HG03175 (cell line): ENCODE data around the gene GREB1L.
"Not testable (repeated sequence)": the region's sequence is repeated elsewhere in the genome, so short reads cannot be mapped to it uniquely, and the experiment has no call there.

Source experiments
- ATAC-seq: cut with Tn5 transposase; IDR thresholded peaks from one replicate; pipeline ENCODE4 v1.9.1; 2021; ENCODE audit warnings: mild to moderate bottlenecking, moderate library complexity; ENCODE audit not compliant: unreplicated experiment

Gene GREB1L

DNA sequence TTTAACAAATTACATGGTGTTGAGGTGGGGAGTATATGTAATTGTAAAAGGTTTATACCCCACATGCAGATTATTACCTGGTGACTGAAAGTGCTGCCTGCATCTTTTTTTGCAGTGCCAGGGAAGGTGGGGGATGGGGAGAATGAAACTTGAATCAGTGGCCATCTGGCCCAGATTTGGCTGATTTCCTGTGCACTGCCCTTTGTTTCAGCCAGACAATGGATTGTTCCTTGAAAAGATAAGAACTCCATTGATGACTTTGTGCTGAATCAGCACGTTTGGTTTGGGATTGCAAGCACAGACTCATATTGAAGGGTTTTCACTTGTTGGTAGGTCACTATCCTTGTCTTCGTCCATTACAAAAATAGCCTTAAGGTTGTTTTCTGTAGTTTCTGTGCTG is 20.9 kb downstream of the GREB1L start:
- ATAC-seq: no peak

DNA sequence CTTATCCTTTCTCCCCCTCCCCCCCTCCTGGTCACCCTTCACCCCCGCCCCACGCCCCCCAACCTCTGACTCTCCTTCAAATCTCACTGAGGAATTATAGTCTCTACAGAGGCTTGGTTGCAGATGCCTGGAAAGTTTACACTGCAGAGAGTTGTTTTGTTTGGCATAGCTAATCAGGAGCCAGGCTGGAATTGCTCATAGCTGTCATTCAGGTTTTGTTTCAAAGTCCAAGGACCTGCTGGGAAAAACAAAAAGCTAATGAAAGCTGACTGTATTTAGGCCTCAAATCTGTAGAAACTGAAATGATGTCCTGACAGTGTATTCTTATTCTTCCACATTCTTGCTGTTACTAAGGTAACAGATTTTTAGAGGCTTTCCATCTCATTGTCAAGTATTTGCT is 22.6 kb downstream of the GREB1L start:
- no peak for ATAC-seq

DNA sequence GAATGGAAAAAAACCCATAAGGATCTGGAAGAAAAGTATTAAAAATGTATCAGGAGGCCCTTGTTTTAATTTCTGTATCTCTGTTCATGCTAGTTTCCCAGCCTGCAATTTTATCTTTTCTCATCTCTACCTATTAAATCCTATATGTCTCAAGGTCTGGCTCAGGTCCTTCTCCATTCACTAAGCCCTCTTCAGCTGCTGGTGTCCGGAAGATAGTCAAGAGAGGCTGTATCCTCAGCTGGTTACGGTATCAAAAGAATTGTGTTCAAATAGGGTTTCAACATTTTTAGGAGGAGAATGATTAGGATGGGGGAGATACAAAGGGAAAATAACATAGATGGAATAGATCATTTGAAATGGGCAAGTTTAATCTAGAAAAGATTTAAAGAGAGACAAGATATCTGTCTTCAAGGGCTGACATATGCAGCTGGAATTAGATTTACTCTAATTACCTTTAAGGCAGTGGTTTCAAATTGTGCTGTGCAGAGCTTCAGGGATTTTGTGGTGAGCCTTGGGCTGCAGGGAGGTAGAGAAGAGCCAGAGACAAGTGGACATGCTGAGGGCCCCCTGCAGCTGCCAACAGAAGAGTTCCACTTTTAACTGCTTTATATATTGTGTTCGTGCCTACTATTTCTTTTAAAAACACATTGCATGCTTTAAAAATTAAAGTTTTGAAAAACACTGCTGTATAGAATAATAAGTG is 24.1 kb downstream of the GREB1L start:
- no peak for ATAC-seq

DNA sequence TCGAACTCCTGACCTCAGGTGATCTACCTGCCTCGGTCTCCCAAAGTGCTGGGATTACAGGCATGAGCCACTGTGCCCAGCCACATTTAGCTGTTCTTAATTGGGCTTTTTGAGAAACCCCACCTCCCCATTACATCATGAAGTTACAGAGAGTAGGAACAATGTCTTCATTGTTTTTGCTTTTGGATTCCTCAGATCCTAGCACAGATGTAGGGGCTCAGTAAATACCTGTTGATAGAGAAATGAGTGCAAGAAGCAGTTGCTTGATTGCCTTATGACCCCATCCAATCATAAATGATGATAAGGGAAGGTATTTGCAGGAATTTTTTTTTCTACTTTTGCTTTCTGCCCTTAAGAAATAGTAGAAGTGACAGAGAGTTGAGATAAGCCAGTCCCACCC is 25.4 kb downstream of the GREB1L start:
- no peak for ATAC-seq

DNA sequence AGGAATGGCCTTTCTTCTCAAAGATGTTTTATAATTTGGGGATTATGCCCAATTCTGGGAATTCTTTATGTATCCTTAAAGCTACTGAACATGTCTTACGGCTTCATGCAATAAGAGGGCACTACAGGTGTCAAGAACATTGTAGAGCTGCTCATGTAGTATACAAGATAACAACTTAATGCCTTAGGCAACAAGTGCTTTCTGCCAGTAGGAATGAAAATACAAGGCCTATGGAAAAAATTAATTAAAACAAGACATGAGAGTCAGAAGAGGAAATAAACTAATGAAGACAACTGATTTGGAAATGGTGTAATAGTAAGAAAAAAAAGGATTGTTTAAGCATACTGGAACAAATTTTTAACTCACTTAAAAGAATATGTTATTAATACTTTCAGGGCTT is 27.3 kb downstream of the GREB1L start:
- no peak for ATAC-seq

DNA sequence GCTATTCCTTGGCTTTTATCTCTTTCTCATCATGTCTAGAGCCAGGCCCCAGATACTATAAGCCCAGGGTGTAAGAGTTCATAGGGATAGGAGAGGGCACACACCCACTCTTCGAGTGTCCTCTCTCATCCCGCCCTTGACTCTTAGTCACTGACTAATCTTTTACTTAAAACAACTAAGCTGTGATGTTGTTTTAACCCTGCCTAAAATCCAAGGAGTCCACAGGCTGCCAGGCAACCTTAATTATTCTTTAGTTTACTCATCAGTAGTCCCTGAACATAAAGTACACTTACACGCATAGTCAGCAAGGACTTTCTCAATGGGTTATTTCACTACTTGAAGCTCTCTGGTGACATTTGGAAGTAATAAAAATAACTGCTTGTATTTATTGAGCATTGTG is 28.4 kb downstream of the GREB1L start:
- no peak for ATAC-seq

DNA sequence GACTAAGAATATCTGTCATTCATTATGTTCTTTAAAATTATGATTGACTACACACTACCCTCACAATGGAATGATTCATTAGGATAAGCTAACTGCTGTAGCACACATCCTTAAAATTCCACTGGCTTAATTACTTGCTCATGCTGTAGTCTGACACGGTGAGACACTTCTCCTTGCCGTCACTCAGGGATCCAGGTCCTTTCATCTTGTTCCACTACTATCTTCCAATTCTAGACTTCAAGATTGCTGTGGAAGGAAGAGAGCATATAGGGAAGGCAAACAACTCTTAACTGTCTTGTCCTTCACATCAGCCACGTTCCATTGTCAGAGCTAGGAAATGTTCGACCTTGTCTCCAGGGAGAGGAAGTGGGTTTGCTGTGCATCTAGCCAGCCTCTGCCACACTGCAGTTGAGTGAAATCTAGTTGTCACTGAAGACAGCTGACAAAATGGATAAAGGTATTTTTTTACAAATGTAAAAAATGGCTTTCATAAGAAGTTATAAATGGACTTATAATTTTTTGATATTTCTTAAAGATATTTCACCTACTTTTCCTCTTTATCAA is 30.1 kb downstream of the GREB1L start:
- no peak for ATAC-seq

DNA sequence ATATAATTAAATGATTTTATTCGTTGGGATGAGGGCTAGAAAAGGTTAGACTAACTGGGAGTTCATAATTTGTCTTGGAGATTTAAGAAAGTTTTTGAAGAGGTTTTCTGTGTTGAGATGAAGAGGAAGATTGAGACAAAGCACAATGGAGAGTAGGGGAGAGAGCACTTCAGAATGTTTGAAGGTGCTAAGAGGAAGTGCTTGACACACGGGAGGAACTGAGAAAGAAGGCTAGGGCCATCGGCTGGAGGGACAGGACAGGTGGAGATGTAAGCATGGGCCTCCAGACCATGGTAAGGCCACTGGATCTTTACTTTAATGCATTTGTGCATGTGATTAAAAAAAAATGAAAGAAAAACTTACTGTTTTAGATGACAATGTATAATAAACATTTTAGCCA is 31.5 kb downstream of the GREB1L start:
- ATAC-seq: no peak

DNA sequence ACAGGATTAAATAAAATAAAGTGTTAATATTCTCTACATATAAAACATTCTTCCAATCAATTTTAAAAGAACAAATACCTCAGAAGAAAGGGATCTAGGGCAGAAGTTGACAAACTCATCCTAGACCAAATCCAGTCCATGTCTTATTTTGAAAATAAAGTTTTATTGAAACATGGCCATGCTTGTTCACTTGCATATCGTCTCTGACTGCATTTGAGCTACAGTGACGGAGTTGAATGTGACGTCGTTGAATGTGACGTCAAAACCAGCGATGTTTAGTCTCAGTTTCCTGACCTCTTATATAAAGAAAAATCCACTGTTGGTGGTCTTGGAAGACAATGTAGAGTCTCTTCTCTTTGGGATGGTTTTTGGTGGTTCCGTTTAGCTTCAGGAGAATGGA is 33.6 kb downstream of the GREB1L start:
- no peak for ATAC-seq

DNA sequence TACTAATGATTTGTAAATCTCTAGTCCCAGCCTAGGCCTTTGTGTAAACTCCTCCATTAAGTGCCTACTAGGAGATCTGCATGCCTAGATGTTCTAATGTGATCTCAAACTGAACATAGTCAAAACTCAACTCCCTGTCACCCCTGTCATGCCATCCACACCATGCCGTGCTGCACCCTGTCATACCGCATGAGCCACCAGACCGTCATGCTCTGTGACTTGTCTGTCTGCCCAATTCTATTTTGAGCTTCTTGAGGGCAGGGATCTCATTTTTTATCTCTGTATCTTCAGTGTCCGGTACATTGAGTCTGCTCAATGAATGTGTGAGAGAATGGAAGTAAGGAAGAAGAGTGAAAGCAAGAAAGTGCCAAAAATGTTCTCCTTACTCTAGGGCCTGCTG is 35.5 kb downstream of the GREB1L start:
- no peak for ATAC-seq

DNA sequence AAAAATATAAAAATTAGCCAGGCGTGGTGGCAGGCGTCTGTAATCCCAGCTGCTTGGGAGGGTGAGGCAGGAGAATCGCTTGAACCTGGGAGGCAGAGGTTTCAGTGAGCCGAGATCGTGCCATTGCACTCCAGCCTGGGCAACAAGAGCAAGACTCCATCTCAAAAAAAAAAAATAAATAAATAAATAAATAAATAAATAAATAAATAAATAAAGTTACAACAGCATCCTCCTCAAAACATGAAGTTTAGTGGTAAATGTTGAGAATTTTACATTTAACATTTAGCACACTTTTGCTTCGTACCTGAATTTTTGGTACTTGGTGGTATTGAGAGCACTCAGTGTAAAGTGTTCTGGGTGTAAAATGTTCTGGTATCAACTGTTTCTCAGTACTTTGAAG is 36.2 kb downstream of the GREB1L start:
- not testable (repeated sequence) for ATAC-seq

DNA sequence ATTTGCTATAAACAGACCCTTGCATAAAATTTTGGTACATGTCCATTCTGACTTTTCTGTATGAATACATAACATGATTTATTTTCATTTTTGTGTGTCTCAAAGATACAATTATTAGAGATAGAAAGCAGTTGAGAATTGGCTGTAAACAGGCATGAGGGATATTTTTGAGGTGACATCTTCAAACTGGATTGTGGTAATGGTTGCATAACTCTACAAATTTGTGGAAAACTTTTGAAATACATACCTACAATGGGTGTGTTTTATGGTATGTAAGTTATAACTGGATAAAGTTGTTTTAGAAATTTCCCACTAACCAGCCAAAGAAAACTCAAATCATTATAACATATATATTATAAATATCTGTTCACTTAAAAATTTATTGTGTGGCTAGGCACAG is 39.6 kb downstream of the GREB1L start:
- no peak for ATAC-seq

DNA sequence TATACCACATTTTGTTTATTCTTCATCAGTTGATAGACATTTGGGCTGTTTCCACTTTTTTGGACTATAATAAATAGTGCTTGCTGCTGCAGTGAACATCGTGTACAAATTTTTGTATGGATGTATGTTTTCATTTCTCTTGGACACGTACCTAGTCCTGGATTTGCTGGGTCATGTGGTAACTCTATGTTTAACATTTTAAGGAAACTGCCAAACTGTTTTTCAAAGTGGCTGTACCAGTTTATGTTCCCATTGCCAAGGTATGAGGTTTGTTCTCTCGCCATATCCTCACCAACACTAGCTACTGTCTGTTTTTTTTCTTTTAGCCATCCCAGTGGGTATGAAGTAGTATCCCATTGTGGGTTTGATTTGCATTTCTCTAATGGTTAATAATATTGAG is 42.5 kb downstream of the GREB1L start:
- ATAC-seq: no peak

DNA sequence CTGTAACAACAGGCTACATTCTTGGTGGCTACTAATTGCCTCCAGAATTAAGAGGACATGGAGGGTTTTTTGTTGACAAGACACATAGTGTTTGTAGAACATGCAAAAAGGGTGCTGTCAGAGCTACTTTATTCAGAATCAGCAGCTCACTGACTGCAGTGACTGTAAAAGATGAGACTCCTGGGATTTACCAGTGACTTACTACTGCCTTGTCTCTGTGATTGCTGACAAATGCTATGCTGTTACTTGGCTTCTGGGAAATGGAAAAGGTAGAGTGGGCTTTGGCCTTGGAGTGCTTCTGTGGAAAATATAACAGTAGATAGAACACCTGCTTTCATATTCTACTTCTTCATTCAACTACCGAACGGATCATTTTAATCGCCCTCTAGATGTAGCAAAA is 47.8 kb downstream of the GREB1L start:
- no peak for ATAC-seq

DNA sequence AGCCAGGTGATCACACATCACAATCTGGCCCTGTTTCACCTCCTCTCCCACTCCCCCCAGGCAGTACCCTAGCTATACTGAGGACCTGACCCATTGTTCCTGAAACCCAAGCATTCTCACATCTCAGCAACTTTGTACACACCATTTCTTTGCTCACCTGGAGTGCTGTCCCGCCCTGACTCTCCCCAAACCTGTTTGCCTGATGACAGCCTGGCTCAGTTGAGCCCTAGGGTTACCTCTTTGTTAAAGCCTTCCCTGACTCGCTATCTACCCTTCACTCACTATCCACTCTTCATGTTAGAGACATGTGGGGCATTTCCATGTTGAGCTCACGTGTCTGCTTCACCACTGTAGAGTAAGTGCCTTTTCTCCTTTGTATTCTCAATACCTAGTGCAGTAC is 49.1 kb downstream of the GREB1L start:
- ATAC-seq: no peak

DNA sequence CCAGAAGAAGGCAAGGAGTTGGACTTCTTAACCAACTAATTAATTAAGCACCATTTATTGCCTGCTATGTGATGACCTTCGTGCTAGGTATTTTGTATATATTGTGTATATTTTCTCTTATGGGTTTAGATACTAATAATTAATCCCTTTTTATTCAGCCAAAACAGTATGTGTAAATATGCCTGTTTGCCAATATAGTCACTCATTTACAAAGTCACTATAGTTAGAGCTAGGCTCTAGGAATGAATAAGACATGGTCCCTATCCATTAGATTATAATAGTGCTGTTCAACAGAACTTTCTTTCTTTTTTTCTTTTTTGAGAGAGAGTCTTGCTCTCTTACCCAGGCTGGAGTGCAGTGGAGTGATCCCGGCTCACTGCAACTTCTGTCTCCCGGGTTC is 51.4 kb downstream of the GREB1L start:
- no peak for ATAC-seq

DNA sequence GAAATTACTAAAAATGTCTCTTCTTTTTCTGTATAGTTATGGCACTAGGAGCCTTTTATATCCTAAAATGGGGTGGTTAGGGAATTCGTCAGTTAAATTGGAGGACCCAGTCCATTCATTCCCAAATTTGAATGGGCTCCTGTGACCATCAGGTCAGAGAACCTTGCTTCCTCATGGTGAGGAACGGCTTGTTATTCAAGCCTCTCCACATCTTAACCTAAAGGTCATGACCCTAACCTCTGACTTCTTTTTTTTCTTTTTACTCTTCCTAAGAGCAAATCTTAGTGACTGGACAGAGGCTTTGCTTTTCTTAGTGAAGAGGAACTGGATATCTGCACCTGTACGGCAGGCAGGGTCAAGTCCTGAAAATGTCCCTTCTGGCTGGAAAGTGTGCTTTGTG is 53.1 kb downstream of the GREB1L start:
- ATAC-seq: no peak

DNA sequence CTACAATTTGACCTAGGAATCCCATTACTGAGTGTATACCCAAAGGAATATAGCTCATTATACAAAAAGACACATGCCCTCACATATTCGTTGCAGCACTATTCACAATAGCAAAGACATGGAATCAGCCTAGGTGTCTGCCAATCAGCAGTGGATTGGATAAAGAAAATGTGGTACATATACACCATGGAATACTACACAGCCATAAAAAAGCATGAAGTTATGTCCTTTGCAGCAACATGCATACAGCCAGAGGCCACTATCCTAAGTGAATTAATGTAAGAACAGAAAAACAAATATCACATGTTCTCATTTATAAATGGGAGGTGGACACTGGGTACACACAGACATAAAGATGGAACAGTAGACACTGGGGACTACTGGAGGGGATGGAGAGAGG is 54.0 kb downstream of the GREB1L start:
- no peak for ATAC-seq

DNA sequence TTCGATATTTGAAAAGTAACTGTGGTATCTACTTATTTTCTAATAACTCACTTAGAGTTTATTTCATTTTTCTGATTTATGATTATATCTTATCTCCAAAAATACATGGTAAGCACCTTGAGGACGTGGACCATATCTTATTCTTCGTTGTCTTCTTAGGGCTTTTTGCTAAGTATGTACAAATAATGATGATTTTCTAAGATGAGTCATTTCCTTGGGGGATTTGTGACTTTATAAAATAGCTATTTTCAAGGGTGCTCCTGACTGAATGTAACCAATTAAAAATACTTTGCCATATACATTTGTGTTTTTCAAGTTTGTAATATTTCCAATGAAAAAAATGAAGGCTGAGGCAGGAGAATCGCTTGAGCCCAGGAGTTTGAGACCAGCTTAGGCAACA is 56.3 kb downstream of the GREB1L start:
- ATAC-seq: no peak

DNA sequence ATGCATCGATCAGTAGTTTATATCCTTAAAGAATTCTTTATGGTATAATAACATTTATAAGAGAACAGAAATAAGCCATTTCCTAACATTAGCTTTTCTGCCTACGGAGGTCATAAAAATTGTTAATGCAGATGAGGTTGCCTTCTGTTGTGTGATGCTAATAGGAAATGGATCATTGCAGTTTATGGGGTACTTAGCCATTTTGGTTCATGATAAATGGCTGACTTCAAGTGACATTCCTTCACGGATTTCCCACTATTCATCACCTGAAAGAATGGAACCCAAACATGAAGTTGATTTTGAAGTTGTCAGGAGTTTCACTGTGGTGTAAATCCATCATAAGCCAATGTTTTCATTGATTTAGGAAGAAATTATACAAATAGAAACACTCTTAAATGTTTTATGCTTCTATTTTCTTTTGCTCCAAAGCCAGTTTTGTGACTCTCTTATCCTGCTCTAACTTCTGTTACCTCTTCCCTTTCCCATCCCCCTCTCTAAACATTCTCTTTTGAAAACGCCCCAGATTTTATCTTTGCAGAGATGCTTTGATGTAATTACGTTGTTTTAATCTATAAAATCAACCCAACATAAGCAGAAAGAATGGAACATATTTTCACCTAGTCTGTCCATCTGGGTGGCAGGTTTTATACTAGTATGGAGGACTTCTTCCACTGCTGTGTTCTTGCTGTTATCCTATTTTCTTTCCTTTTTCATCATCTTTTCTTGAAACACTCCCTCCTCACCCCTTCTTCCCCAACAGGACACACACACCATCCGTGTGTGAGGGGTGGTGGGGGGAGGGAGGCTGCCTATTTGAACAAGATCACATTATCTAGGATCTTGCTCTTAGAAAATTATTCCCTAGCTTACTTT is 58.2 kb downstream of the GREB1L start:
- ATAC-seq: no peak

DNA sequence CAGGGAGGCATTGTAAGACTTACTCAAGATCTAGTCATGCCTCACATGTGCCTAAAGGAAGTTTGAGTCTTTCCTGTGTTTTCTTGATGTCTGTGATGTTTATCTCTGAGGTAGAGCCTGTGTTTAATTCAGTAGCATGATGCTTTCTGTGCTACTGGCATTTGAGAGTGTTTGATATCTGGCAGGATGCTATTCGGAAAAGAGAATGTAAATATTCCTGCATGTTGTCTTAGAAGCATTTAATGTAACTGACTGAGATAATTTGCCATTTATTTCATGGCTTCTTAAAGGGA is 58.8 kb downstream of the GREB1L start:
- ATAC-seq: no peak

DNA sequence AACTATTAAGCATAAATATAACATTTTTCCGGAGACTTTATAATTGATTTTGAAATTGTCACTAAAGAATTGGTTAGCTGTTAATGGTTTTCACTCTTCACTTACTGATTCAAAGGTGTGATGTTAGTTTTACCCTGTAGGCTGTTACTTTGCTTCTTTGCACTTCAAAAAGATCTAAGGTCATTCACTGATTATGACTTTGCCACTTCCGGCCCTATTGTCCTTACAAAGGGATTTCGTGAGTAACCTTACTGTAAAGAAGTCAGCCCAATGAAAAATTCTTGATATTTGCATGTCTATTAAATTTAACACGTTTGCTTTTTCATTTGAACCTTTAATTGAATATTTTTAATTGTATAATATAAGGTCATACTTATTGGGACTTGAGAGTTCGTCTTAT is 61.4 kb downstream of the GREB1L start:
- ATAC-seq: no peak
